H1 (cell line): Measurements from ENCODE around the gene RTF2.

Experiments
- GABPA ChIP-seq: IDR thresholded peaks from 2 replicates; pipeline ENCODE4 v1.6.1; 2011; ENCODE audit warnings: mild to moderate bottlenecking, low read length, moderate library complexity, borderline replicate concordance; ENCODE audit not compliant: insufficient read depth
- JUND ChIP-seq: IDR thresholded peaks from 2 replicates; pipeline ENCODE4 v1.6.1; 2011; ENCODE audit warnings: mild to moderate bottlenecking, improper control_type of control experiment, low read length
- POLR2AphosphoS5 ChIP-seq: IDR thresholded peaks from 2 replicates; pipeline ENCODE4 v1.6.1; 2011; ENCODE audit warnings: low read depth, low read length
- RXRA ChIP-seq: IDR thresholded peaks from 2 replicates; pipeline ENCODE4 v1.6.1; 2011; ENCODE audit warnings: low read depth, mild to moderate bottlenecking, low read length, moderate library complexity; ENCODE audit not compliant: insufficient read depth
- YY1 ChIP-seq: IDR thresholded peaks from 2 replicates; pipeline ENCODE4 v1.6.1; 2011; ENCODE audit warnings: low read depth, mild to moderate bottlenecking, low read length
- TF ChIP-seq, protein P1 (sequence below), 3 experiments: IDR thresholded peaks; 1 replicate in 2 of 3; 2 replicates in 1 of 3; pipeline versions ENCODE4 v1.5.1 to v1.6.1; 2011; ENCODE audit warnings: low read length in 3 of 3, mild to moderate bottlenecking in 3 of 3, inconsistent platforms in 2 of 3, low read depth in 1 of 3, moderate library complexity in 1 of 3; ENCODE audit not compliant: insufficient read depth in 1 of 3; ENCODE audit errors: control extremely low read depth in 1 of 3

- no peak for TF ChIP-seq POLR2AphosphoS5
- TF ChIP-seq, protein P1, sequence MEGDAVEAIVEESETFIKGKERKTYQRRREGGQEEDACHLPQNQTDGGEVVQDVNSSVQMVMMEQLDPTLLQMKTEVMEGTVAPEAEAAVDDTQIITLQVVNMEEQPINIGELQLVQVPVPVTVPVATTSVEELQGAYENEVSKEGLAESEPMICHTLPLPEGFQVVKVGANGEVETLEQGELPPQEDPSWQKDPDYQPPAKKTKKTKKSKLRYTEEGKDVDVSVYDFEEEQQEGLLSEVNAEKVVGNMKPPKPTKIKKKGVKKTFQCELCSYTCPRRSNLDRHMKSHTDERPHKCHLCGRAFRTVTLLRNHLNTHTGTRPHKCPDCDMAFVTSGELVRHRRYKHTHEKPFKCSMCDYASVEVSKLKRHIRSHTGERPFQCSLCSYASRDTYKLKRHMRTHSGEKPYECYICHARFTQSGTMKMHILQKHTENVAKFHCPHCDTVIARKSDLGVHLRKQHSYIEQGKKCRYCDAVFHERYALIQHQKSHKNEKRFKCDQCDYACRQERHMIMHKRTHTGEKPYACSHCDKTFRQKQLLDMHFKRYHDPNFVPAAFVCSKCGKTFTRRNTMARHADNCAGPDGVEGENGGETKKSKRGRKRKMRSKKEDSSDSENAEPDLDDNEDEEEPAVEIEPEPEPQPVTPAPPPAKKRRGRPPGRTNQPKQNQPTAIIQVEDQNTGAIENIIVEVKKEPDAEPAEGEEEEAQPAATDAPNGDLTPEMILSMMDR (IDR thresholded peaks at IDR 0.05; ENCODE audit: control extremely low read depth in 1 of 3, insufficient read depth in 1 of 3, low read depth in 1 of 3, low read length in 3 of 3): no peak
- TF ChIP-seq YY1: no peak
- TF ChIP-seq RXRA: no peak
- no peak for TF ChIP-seq GABPA
- no peak for TF ChIP-seq JUND
Observed at GRCh38 chr20:56426926-56427325, 41.5 kb upstream of the RTF2 start.
